ENCODE results near the gene CSGALNACT2. TPM values are rescaled to one million over a fixed set of nuclear protein-coding genes. Genes with fewer than 3 reads are reported as not detected.
"Not testable (repeated sequence)": the region's sequence is repeated elsewhere in the genome, so short reads cannot be mapped to it uniquely, and the experiment has no call there.

The CSGALNACT2 gene
- total and polyA plus RNA-seq, 7 experiments from 2014 or later: 19.0 to 57.5 (median 50.4) TPM

DNA sequence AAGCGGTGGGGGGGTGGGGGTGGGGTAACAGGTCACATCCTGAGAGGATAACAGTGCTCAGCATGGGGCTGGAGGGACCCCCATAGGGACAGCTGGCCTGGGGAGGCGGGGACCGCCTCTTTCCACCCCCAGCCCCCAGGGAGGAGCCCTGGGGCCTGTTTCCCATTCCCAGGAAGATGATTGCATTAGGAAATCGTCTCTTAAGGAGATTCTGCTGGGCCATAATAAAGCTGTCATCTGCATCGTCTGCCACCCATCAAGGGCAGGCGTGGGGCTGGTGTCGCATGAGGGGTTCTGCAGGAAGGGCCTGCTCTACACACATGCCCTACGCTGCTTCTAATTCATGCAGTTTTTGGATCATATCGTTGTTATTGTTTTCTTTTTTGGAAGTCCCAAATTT, 44.2 kb upstream of the CSGALNACT2 start:
- no peaks in the 10 kb centered on the region for H3K9me3 Mint-ChIP-seq
- H3K4me1 Mint-ChIP-seq: peaks cover 0 to 3% (median 0%) of the 10 kb centered on the region in 7 donors
- Histone ChIP-seq H3K9me3 (ENCODE audit: control insufficient read depth in 2 of 3, low read length in 3 of 3) (no peaks in the 10 kb centered on the region), H3K27me3 (ENCODE audit: control insufficient read depth in 2 of 2, insufficient read depth in 2 of 2, low read length in 2 of 2) (no peaks in the 10 kb centered on the region), H3K4me1 (ENCODE audit: control insufficient read depth in 2 of 2, insufficient read depth in 2 of 2, low read length in 2 of 2) (no peaks in the 10 kb centered on the region), H3K36me3 (ENCODE audit: control insufficient read depth in 2 of 3, insufficient read depth in 3 of 3, low read length in 3 of 3) (no peaks in the 10 kb centered on the region), H3K4me3 (ENCODE audit: low read length) (no peak overlapping the region), H3K27ac (ENCODE audit: low read depth, low read length) (no peak overlapping the region)
- H3K36me3 Mint-ChIP-seq: no peaks in the 10 kb centered on the region
- peaks cover 0 to 22% (median 19%) of the 10 kb centered on the region in 5 donors for H3K27me3 Mint-ChIP-seq
- intact Hi-C loops (cut with micrococcal nuclease): no loop called here
- no peak overlapping the region for H3K4me3 Mint-ChIP-seq
- H3K27ac Mint-ChIP-seq: no peak overlapping the region
- DNase-seq (no peak), ATAC-seq (no peak)
- CTCF ChIA-PET: no interaction called here
- POLR2A ChIA-PET: no interaction called here

DNA sequence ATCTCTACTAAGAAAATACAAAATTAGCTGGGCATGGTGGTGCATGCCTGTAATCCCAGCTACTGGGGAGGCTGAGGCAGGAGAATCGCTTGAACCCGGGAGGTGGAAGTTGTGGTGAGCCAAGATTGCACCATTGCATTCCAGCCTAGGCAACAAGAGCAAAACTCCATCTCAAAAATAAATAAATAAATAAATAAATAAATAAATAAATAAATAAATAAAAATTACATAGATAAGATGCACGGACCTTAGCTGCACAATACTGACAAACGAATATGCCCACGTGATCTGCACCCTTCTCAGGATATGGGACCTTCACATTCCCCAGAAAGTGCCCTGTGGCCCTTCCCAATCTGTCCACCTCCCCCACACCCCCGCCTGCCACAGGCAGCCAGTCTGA, 38.9 kb upstream of the CSGALNACT2 start:
- H3K27ac ChIP-seq (ENCODE audit: low read depth, low read length); H3K9me3 ChIP-seq (ENCODE audit: control insufficient read depth in 2 of 3, low read length in 3 of 3); H3K27me3 ChIP-seq (ENCODE audit: control insufficient read depth in 2 of 2, insufficient read depth in 2 of 2, low read length in 2 of 2); H3K4me3 ChIP-seq (ENCODE audit: low read length); ATAC-seq; CTCF ChIA-PET; H3K4me1 ChIP-seq (ENCODE audit: control insufficient read depth in 2 of 2, insufficient read depth in 2 of 2, low read length in 2 of 2); intact Hi-C loops (cut with micrococcal nuclease); H3K4me1 Mint-ChIP-seq; H3K27ac Mint-ChIP-seq; H3K4me3 Mint-ChIP-seq; H3K36me3 Mint-ChIP-seq; H3K36me3 ChIP-seq (ENCODE audit: control insufficient read depth in 2 of 3, insufficient read depth in 3 of 3, low read length in 3 of 3); H3K9me3 Mint-ChIP-seq; POLR2A ChIA-PET; DNase-seq: not testable (repeated sequence)
- H3K27me3 Mint-ChIP-seq: peaks cover 17 to 35% (median 27%) of the 10 kb centered on the region in 5 donors

DNA sequence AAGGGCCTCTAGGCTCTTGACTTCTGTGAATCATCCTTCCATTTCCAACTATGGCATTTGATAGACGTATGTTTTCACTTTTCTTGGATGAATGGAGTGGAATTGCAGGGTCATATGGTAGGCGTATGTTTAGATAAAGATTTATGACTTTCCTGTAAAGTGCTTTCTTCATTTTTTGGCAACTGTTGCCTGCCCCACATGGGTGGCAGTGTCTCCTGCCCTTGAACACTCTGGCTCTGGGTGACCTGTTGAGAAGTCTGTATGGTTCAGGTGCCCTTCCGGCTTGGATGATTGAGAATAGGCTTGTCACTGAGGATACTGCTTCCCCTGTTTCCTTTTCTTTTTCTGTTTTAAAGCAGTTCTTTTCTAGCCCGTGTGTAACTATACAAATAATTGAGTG, 38.3 kb upstream of the CSGALNACT2 start:
- Histone ChIP-seq H3K4me1 (ENCODE audit: control insufficient read depth in 2 of 2, insufficient read depth in 2 of 2, low read length in 2 of 2) (peaks cover 0 to 5% of the 10 kb centered on the region in 2 donors), H3K4me3 (ENCODE audit: low read length) (no peak overlapping the region), H3K36me3 (ENCODE audit: control insufficient read depth in 2 of 3, insufficient read depth in 3 of 3, low read length in 3 of 3) (no peaks in the 10 kb centered on the region), H3K27me3 (ENCODE audit: control insufficient read depth in 2 of 2, insufficient read depth in 2 of 2, low read length in 2 of 2) (no peaks in the 10 kb centered on the region), H3K27ac (ENCODE audit: low read depth, low read length) (no peak overlapping the region), H3K9me3 (ENCODE audit: control insufficient read depth in 2 of 3, low read length in 3 of 3) (no peaks in the 10 kb centered on the region)
- intact Hi-C loops (cut with micrococcal nuclease): no loop called here
- Mint-ChIP-seq H3K27me3 (peaks cover 17 to 33% (median 26%) of the 10 kb centered on the region in 5 donors), H3K36me3 (no peaks in the 10 kb centered on the region), H3K27ac (no peak overlapping the region), H3K4me1 (peaks cover 0 to 7% (median 0%) of the 10 kb centered on the region in 7 donors), H3K9me3 (no peaks in the 10 kb centered on the region), H3K4me3 (no peak overlapping the region)
- ATAC-seq: no peak
- ChIA-PET CTCF (no interaction called here), POLR2A (no interaction called here)
- no peak for DNase-seq

DNA sequence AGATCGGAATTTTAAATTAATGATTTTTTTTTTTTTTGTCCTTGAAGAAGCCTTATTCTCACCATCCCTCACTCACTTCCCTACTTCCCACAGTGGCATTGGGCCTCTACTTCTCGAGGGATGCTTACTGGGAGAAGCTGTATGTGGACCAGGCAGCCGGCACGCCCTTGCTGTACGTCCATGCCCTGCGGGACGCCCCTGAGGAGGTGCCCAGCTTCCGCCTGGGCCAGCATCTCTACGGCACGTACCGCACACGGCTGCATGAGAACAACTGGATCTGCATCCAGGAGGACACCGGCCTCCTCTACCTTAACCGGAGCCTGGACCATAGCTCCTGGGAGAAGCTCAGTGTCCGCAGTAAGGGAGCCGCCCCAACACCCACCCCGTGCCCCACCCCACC, 37.9 kb upstream of the CSGALNACT2 start:
- Histone ChIP-seq H3K9me3 (ENCODE audit: control insufficient read depth in 2 of 3, low read length in 3 of 3) (no peaks in the 10 kb centered on the region), H3K4me3 (ENCODE audit: low read length) (no peak overlapping the region), H3K27ac (ENCODE audit: low read depth, low read length) (no peak overlapping the region), H3K4me1 (ENCODE audit: control insufficient read depth in 2 of 2, insufficient read depth in 2 of 2, low read length in 2 of 2) (peaks cover 0 to 8% of the 10 kb centered on the region in 2 donors), H3K27me3 (ENCODE audit: control insufficient read depth in 2 of 2, insufficient read depth in 2 of 2, low read length in 2 of 2) (no peaks in the 10 kb centered on the region), H3K36me3 (ENCODE audit: control insufficient read depth in 2 of 3, insufficient read depth in 3 of 3, low read length in 3 of 3) (no peaks in the 10 kb centered on the region)
- no peaks in the 10 kb centered on the region for H3K9me3 Mint-ChIP-seq
- DNase-seq (no peak), ATAC-seq (no peak)
- H3K27me3 Mint-ChIP-seq: peaks cover 17 to 35% (median 29%) of the 10 kb centered on the region in 5 donors
- peaks cover 0 to 10% (median 0%) of the 10 kb centered on the region in 7 donors for H3K4me1 Mint-ChIP-seq
- intact Hi-C loops (cut with micrococcal nuclease): no loop called here
- ChIA-PET POLR2A (no interaction called here), CTCF (no interaction called here)
- no peak overlapping the region for H3K4me3 Mint-ChIP-seq
- H3K36me3 Mint-ChIP-seq: no peaks in the 10 kb centered on the region
- H3K27ac Mint-ChIP-seq: no peak overlapping the region

DNA sequence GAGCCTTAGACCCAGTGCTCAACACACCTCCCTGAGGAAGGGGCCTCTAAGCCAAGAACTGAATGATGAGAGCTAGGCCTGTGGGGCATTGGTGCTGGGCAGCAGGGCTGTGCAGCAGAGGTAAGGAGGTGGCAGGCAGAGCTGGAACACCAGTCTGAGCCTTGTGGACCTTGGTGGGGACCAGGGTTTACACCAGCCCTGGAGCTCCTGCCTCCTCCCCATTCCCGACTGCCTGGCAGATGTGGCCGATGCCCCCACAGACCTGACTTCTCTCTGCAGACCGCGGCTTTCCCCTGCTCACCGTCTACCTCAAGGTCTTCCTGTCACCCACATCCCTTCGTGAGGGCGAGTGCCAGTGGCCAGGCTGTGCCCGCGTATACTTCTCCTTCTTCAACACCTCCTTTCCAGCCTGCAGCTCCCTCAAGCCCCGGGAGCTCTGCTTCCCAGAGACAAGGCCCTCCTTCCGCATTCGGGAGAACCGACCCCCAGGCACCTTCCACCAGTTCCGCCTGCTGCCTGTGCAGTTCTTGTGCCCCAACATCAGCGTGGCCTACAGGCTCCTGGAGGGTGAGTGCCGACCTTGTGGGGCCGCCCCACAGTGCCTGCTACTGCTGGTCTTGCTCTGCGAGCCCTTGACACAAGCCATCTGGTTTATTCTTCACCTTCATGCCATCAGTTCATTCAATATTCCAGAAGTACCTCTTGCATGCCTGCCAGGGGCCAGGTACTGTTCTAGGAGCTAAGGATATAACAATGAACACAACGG, 36.0 kb upstream of the CSGALNACT2 start:
- Histone ChIP-seq H3K27ac (ENCODE audit: low read depth, low read length) (no peak overlapping the region), H3K4me1 (ENCODE audit: control insufficient read depth in 2 of 2, insufficient read depth in 2 of 2, low read length in 2 of 2) (peaks cover 0 to 8% of the 10 kb centered on the region in 2 donors), H3K27me3 (ENCODE audit: control insufficient read depth in 2 of 2, insufficient read depth in 2 of 2, low read length in 2 of 2) (no peaks in the 10 kb centered on the region), H3K36me3 (ENCODE audit: control insufficient read depth in 2 of 3, insufficient read depth in 3 of 3, low read length in 3 of 3) (no peaks in the 10 kb centered on the region), H3K4me3 (ENCODE audit: low read length) (no peak overlapping the region), H3K9me3 (ENCODE audit: control insufficient read depth in 2 of 3, low read length in 3 of 3) (no peaks in the 10 kb centered on the region)
- Mint-ChIP-seq H3K4me1 (peaks cover 0 to 14% (median 7%) of the 10 kb centered on the region in 7 donors), H3K9me3 (no peaks in the 10 kb centered on the region), H3K4me3 (peak overlapping the region in 5 of 10 donors; percentile 12 to 48 (median 35)), H3K27me3 (peaks cover 17 to 35% (median 29%) of the 10 kb centered on the region in 5 donors), H3K36me3 (no peaks in the 10 kb centered on the region), H3K27ac (no peak overlapping the region)
- ChIA-PET CTCF (no interaction called here), POLR2A (interaction anchor here (0.6 kb wide), 1 partner anchor 413 kb away, joined by 4 read pairs; no protein-coding TSS in a partner anchor)
- DNase-seq: no peak
- no peak for ATAC-seq
- intact Hi-C loops (cut with micrococcal nuclease): no loop called here

DNA sequence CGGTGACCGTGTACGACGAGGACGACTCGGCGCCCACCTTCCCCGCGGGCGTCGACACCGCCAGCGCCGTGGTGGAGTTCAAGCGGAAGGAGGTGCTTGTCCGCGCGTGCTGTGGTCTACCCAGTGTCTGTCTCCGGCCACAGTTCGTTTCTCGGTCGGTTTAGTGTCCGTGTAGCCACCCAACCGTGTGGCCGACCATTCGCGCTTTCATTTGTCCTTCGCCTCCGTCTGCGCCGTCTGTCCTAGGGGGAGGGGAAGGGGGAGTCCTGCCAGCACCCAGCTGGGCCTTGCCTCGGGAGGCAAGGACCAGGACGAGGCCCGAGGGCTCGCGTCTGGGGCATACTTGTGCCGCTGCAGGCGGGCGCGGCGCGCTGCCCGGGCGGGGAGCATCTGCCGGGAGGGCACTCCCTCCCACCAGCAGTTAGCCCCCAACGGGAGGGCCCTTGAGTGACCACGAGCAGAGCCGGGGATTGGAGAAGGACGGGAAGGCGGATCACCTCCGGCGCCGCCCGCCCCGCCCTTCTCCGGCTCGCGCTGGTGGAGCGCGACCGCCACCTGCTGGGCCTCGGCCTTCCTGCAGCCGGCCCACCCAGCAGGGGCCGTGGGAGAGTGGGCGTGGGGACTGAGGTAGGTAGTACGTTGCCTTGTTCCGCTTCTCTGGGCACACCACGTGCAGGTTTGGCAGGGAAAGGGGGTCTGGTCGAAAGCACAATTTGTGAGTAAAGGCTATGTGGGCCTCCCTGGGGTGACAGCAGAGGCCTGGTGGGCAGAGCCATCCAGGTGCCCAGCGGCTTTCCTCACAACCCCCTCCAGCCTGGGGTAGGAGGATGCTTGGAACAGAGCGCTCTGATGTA, 32.9 kb upstream of the CSGALNACT2 start:
- Mint-ChIP-seq H3K27ac (peak overlapping the region in 1 of 9 donors; percentile 49), H3K36me3 (no peaks in the 10 kb centered on the region), H3K4me1 (peaks cover 0 to 15% (median 7%) of the 10 kb centered on the region in 7 donors), H3K4me3 (peak overlapping the region; percentile 61 to 85 (median 76)), H3K9me3 (no peaks in the 10 kb centered on the region), H3K27me3 (peaks cover 14 to 26% (median 25%) of the 10 kb centered on the region in 5 donors)
- peaks cover 0 to 8% of the 10 kb centered on the region in 2 donors for H3K4me1 ChIP-seq (ENCODE audit: control insufficient read depth in 2 of 2, insufficient read depth in 2 of 2, low read length in 2 of 2)
- POLR2A ChIA-PET: no interaction called here
- CTCF ChIA-PET: interaction anchor here (0.6 to 0.7 kb wide), 3 partner anchors 161 to 499 kb away, joined by 3 read pairs; no protein-coding TSS in a partner anchor
- ATAC-seq: peak; percentile 95
- no peak overlapping the region for H3K27ac ChIP-seq (ENCODE audit: low read depth, low read length)
- H3K9me3 ChIP-seq (ENCODE audit: control insufficient read depth in 2 of 3, low read length in 3 of 3): no peaks in the 10 kb centered on the region
- intact Hi-C loops (cut with micrococcal nuclease): loop anchor here (1.0 to 2.0 kb wide), 7 partner anchors 33 to 357 kb away; partner anchors contain the start of gene CSGALNACT2 (in 1 of the 2)
- DNase-seq: peak; percentile 48 to 91 (median 75)
- peak overlapping the region; percentile 60 for H3K4me3 ChIP-seq (ENCODE audit: low read length)
- no peaks in the 10 kb centered on the region for H3K36me3 ChIP-seq (ENCODE audit: control insufficient read depth in 2 of 3, insufficient read depth in 3 of 3, low read length in 3 of 3)
- no peaks in the 10 kb centered on the region for H3K27me3 ChIP-seq (ENCODE audit: control insufficient read depth in 2 of 2, insufficient read depth in 2 of 2, low read length in 2 of 2)
